C4-2B (cell line): ENCODE results near the gene ELANE.

Experiments
- H3K27ac ChIP-seq: fragments of 450-650 bp; 2 replicates; pipeline ENCODE4 v1.5.1; 2017
- CTCF ChIP-seq: fragments of 450-650 bp; conservative IDR thresholded peaks from 2 replicates; pipeline ENCODE4 v1.5.1; 2017; ENCODE audit warnings: mild to moderate bottlenecking
- ZFX ChIP-seq: fragments of 450-650 bp; IDR thresholded peaks from 2 replicates; pipeline ENCODE4 v1.6.1; 2017

ELANE gene

GRCh38 chr19:805600-806550 lies 46.2 kb upstream of the ELANE start:
- TF ChIP-seq CTCF (no peak), ZFX (no peak)
- no peak overlapping the region for H3K27ac ChIP-seq

- H3K27ac ChIP-seq = no peak overlapping the region
- TF ChIP-seq CTCF = no peak
- no peak for TF ChIP-seq ZFX
Observed at GRCh38 chr19:806815-807421, 45.2 kb upstream of the ELANE start.

GRCh38 chr19:807627-808422 lies 44.3 kb upstream of the ELANE start:
- TF ChIP-seq CTCF (no peak), ZFX (no peak)
- H3K27ac ChIP-seq = no peak overlapping the region

- no peak overlapping the region for H3K27ac ChIP-seq
- TF ChIP-seq CTCF = no peak
- no peak for TF ChIP-seq ZFX
Observed at GRCh38 chr19:808423-808775, 43.7 kb upstream of the ELANE start.

- no peak overlapping the region for H3K27ac ChIP-seq
- TF ChIP-seq ZFX = no peak
- no peak for TF ChIP-seq CTCF
Observed at GRCh38 chr19:810077-810855, 41.8 kb upstream of the ELANE start.

GRCh38 chr19:810883-811489 lies 41.1 kb upstream of the ELANE start:
- TF ChIP-seq CTCF = no peak
- no peak for TF ChIP-seq ZFX
- H3K27ac ChIP-seq = no peak overlapping the region
